OCI-LY3 (cell line): ENCODE results near the gene ACY1.
A peak's percentile ranks its signal among the peaks of the same experiment; 100 is the strongest.

Experiments used
- H2AFZ ChIP-seq: fragments of 200-600, 300-600 bp; shearing (Covaris generic); 2 replicates; pipeline ENCODE4 v1.6.0; 2014; ENCODE audit warnings: antibody characterized with exemption, low read depth, low read length
- H3K27ac ChIP-seq: fragments of 200-600, 300-600 bp; sonication (generic); 2 replicates; pipeline ENCODE4 v1.5.1; 2014; ENCODE audit warnings: mild to moderate bottlenecking, low read length, moderate library complexity, mixed read lengths
- H3K27me3 ChIP-seq: fragments of 200-600, 300-600 bp; sonication (generic); 2 replicates; pipeline ENCODE4 v1.6.1; 2014; ENCODE audit warnings: low read depth, low read length, mixed read lengths
- H3K36me3 ChIP-seq: fragments of 200-600, 300-600 bp; sonication (generic); replicated peaks from 2 replicates; pipeline ENCODE3; 2014; ENCODE audit warnings: low read depth, low read length, mixed read lengths
- H3K4me1 ChIP-seq: fragments of 300-600, 200-600 bp; sonication (generic); 2 replicates; pipeline ENCODE4 v1.6.1; 2014; ENCODE audit warnings: low read length, mixed read lengths
- H3K4me2 ChIP-seq: fragments of 200-600, 300-600 bp; sonication (generic); 2 replicates; pipeline ENCODE4 v1.6.1; 2014; ENCODE audit warnings: low read length, mixed read lengths
- H3K4me3 ChIP-seq: fragments of 300-600, 200-600 bp; sonication (generic); 2 replicates; pipeline ENCODE4 v1.5.1; 2014; ENCODE audit warnings: antibody characterized with exemption, mild to moderate bottlenecking, low read length, moderate library complexity
- H3K79me2 ChIP-seq: fragments of 300-600, 200-600 bp; shearing (Covaris generic); 2 replicates; pipeline ENCODE4 v1.6.1; 2014; ENCODE audit warnings: mild to moderate bottlenecking, low read length, mixed read lengths
- H3K9ac ChIP-seq: fragments of 300-600, 200-600 bp; shearing (Covaris generic); 2 replicates; pipeline ENCODE4 v1.6.0; 2014; ENCODE audit warnings: mild to moderate bottlenecking, low read length, moderate library complexity
- H3K9me3 ChIP-seq: fragments of 200-600, 300-600 bp; shearing (Covaris generic); 2 replicates; pipeline ENCODE4 v1.6.1; 2014; ENCODE audit warnings: low read length, mixed read lengths; ENCODE audit not compliant: insufficient read depth
- H4K20me1 ChIP-seq: fragments of 200-600, 300-600 bp; sonication (generic); 2 replicates; pipeline ENCODE4 v1.6.1; 2016; ENCODE audit warnings: low read length, mixed read lengths; ENCODE audit not compliant: insufficient read depth
- EZH2phosphoT487 ChIP-seq: fragments of 200-600 bp; shearing (Covaris generic); IDR thresholded peaks from 2 replicates; pipeline ENCODE4 v1.6.1; 2018; ENCODE audit warnings: antibody characterized with exemption, mixed run types, low read depth
- TF ChIP-seq, protein P1 (sequence below): fragments of 200-600, 300-600 bp; sonication (generic); IDR thresholded peaks from 2 replicates; pipeline ENCODE4 v1.5.1; 2014; ENCODE audit warnings: antibody characterized with exemption, low read length, low read depth

Gene ACY1

DNA sequence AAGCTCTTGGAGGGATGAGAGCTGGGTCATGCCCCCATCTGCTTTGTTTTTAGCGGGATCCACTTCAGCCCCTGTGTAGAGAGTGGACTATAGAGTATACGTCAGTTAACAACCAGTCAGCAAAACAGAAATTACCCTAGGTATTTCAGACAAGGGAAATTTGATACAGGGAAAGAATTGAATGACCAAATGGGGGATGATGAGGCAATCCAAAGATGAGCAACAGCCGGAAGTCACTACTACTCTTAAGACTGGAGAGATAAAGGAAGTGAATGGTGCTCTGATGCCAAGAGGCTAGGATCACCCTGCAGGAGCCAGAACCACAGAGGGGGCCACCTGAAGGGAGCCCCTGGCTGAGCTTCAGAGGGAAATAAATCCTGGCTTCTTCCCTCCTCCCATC is 29.9 kb upstream of the ACY1 start:
- no peaks in the 10 kb centered on the region for H3K79me2 ChIP-seq
- H3K4me1 ChIP-seq: peaks cover 8% of the 10 kb centered on the region; the same call in 1 of the 2 replicates
- peak overlapping the region; percentile 1; the same call in 1 of the 2 replicates for H3K4me2 ChIP-seq
- H4K20me1 ChIP-seq: no peaks in the 10 kb centered on the region
- H3K9me3 ChIP-seq: no peaks in the 10 kb centered on the region
- no peaks in the 10 kb centered on the region for H3K27me3 ChIP-seq
- no peak overlapping the region for H3K27ac ChIP-seq
- no peak overlapping the region for H3K4me3 ChIP-seq
- TF ChIP-seq EZH2phosphoT487: no peak
- TF ChIP-seq, protein P1, sequence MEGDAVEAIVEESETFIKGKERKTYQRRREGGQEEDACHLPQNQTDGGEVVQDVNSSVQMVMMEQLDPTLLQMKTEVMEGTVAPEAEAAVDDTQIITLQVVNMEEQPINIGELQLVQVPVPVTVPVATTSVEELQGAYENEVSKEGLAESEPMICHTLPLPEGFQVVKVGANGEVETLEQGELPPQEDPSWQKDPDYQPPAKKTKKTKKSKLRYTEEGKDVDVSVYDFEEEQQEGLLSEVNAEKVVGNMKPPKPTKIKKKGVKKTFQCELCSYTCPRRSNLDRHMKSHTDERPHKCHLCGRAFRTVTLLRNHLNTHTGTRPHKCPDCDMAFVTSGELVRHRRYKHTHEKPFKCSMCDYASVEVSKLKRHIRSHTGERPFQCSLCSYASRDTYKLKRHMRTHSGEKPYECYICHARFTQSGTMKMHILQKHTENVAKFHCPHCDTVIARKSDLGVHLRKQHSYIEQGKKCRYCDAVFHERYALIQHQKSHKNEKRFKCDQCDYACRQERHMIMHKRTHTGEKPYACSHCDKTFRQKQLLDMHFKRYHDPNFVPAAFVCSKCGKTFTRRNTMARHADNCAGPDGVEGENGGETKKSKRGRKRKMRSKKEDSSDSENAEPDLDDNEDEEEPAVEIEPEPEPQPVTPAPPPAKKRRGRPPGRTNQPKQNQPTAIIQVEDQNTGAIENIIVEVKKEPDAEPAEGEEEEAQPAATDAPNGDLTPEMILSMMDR: no peak
- peak overlapping the region; percentile 3; the same call in 1 of the 2 replicates for H2AFZ ChIP-seq
- no peak overlapping the region for H3K9ac ChIP-seq
- H3K36me3 ChIP-seq: no peaks in the 10 kb centered on the region

DNA sequence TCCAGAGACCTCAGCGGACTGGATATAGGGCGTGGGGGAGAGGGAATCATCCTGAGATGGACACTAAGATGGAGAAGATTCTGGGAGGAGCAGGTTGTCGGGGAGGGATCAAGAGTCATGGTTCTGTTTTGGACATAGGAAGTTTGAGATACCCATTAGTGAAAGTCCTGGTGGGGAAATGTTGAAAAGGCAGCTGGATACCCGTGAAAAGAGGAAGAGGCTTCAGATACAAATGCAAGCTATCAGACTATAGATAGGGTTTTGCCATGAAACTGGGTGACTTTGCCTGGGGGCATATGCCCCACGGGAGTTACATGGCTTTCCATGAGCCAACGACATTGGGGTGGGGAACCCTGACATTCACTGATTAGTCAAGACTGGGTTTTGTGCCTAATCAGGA is 29.2 kb upstream of the ACY1 start:
- H3K9ac ChIP-seq: no peak overlapping the region
- H3K4me3 ChIP-seq: no peak overlapping the region
- no peaks in the 10 kb centered on the region for H3K9me3 ChIP-seq
- H3K4me1 ChIP-seq: peaks cover 8% of the 10 kb centered on the region; the same call in 1 of the 2 replicates
- H3K36me3 ChIP-seq: no peaks in the 10 kb centered on the region
- no peak overlapping the region for H2AFZ ChIP-seq
- H4K20me1 ChIP-seq: no peaks in the 10 kb centered on the region
- no peaks in the 10 kb centered on the region for H3K79me2 ChIP-seq
- no peaks in the 10 kb centered on the region for H3K27me3 ChIP-seq
- H3K4me2 ChIP-seq: no peak overlapping the region
- H3K27ac ChIP-seq: no peak overlapping the region
- TF ChIP-seq, protein P1: no peak
- TF ChIP-seq EZH2phosphoT487: no peak

DNA sequence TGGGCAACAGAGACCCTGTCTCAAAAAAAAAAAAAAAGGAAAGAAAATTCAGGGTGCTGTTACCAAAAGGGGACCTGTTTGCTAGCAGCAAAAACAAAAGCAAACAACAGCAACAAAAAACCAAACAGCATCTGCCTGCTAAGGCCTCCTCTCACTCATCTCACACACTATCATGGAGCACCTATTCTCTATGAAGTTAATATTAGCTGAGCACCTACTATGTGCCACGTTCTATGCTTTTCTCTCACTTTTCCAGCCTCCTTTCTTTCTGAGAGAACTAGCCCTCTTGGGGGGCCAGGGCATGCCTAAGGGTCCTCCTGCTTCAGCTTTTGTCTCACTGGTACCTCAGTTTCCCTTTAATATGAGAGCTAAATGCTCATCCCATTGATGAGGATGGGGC is 28.6 kb upstream of the ACY1 start:
- Histone ChIP-seq H3K36me3 (no peaks in the 10 kb centered on the region), H3K27me3 (no peaks in the 10 kb centered on the region), H4K20me1 (no peaks in the 10 kb centered on the region), H2AFZ (no peak overlapping the region), H3K9me3 (no peaks in the 10 kb centered on the region), H3K9ac (no peak overlapping the region), H3K79me2 (no peaks in the 10 kb centered on the region), H3K4me1 (peaks cover 8% of the 10 kb centered on the region; the same call in 1 of the 2 replicates), H3K4me3 (no peak overlapping the region), H3K27ac (no peak overlapping the region), H3K4me2 (no peak overlapping the region)
- no peak for TF ChIP-seq EZH2phosphoT487
- TF ChIP-seq, protein P1: no peak

DNA sequence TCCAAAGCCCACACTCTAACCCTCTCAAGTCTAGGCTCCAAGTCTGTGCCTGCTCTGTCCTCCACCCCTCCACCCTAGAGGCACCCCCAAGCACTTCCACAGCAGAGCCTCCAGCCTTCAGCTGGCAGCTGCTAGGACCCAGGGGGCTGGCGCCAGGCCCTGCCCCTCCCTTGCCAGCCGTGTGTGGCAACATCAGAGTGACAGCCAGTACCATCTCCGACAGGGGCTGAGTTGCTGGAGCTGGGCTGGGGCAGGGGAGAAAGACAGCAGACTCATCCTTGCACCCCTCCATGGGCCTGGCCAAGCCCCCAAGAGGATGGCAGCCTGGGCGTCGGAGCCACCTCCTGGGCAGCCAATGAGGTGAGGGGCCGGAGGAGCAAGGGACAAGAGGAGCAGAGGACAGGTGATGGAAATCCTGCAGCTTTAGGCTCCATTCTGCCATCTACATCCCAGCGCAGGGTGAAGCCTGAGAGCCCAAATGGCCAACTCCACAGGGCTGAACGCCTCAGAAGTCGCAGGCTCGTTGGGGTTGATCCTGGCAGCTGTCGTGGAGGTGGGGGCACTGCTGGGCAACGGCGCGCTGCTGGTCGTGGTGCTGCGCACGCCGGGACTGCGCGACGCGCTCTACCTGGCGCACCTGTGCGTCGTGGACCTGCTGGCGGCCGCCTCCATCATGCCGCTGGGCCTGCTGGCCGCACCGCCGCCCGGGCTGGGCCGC is 28.0 kb upstream of the ACY1 start, which contains the start of gene GPR62:
TSS of gene GPR62 (plus strand) at position 207 of the 718 bp plus-strand sequence. CDS start at position 479, 272 bp downstream.
- Histone ChIP-seq H3K36me3 (no peaks in the 10 kb centered on the region), H3K4me2 (no peak within 1 kb of the TSS), H3K4me1 (peaks cover 8% of the 10 kb centered on the region; the same call in 1 of the 2 replicates), H3K9ac (no peak within 1 kb of the TSS), H3K79me2 (no peaks in the 10 kb centered on the region), H3K27ac (no peak within 1 kb of the TSS), H3K27me3 (no peaks in the 10 kb centered on the region), H3K4me3 (no peak within 1 kb of the TSS), H3K9me3 (no peaks in the 10 kb centered on the region), H2AFZ (no peak within 1 kb of the TSS), H4K20me1 (no peaks in the 10 kb centered on the region)
- TF ChIP-seq EZH2phosphoT487: no peak
- TF ChIP-seq, protein P1: no peak
